GM18868 (cell line): Measurements from ENCODE around the gene PYGM.
A peak's percentile ranks its signal among the peaks of the same experiment; 100 is the strongest.

ENCODE experiments used
- ATAC-seq: cut with Tn5 transposase; IDR thresholded peaks from one replicate; pipeline ENCODE4 v1.9.1; 2021; ENCODE audit warnings: mild to moderate bottlenecking, moderate library complexity; ENCODE audit not compliant: unreplicated experiment

PYGM gene

GRCh38 chr11:64741375-64742086, 18.2 kb downstream of the PYGM start:
- ATAC-seq = no peak

- ATAC-seq = no peak
These were observed 19.9 kb downstream of the PYGM start for GRCh38 chr11:64739871-64740270.

DNA sequence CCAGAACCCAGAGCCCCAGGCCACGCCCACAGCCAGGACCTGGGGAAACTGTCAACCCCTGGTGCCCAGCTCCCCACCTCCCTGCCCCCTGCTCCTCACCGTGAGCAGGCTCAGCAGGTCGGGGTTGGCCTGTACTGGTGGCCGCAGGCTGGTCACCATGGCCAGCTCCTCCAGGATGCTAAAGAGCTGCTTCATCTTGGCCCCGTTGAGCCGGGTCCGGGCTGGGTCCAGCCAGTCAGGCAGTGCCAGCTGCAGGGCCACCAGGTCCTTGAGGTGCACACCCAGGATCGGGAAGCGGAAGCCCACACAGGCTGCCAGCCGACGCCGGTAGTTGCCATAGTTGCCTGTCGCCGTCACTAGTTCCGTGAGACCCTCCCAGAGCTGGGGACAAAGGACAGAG, 23.1 kb downstream of the PYGM start:
- no peak for ATAC-seq

DNA sequence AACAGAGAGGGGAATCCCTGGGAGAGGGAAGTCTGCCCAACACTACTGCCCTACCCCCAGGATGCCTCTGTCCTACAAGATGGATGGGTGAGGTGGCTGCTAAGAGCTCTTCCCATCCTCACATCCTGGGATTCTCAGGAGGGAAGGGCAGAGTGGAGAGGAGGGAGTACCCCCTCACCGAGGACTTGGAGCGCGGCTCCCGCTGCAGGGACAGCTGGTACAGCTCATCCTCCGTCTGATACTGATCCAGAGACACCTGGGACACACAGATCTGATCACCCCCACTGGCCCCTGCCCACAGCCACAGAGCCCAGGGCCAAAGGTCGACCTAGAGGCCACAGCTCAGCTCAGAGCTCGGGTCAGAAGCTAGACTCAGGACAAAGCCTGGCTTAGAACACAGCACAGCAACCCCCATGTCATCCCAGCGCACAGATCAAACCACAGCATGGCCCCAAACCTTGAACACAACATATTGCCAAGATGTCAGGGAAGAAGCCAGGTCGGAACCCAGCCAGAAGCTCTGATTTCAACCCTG, 24.0 kb downstream of the PYGM start:
- ATAC-seq = no peak

- no peak for ATAC-seq
These were observed 24.7 kb downstream of the PYGM start for GRCh38 chr11:64734811-64735724.

- ATAC-seq = no peak
These were observed 28.2 kb downstream of the PYGM start for GRCh38 chr11:64731601-64732000.

- ATAC-seq = no peak
These were observed 29.9 kb downstream of the PYGM start for GRCh38 chr11:64729851-64730382.

DNA sequence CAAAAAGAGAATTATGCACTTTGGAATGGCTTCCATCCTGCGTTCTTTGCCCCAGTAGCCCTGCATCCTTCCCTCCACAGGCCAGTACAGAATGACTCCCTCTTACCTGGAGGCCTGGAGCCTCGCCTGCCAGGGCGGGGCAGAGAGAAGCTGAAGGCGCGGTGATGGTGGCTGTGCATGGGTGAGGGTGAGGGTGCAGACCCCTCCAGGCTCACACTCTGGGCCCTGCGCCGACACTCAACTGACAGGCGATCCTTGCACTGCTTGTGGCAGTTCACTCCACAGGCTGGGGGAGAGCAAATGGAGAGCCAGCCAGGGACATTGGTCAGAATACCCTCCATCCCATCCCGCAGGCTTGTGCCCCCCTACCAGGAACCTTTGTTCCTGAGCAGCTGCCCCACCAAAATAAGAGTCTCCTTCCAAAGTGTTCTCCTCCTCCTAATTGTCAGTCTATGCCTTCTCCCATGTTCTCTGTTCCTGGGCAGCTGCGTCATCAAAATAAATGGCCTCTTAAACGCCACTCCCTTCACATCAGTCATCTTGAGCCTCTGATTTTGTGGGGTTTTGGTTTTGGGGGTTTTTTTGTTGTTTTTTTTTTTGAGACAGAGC, 30.9 kb downstream of the PYGM start:
- no peak for ATAC-seq

GRCh38 chr11:64726867-64727530, 32.8 kb downstream of the PYGM start:
- ATAC-seq = no peak

DNA sequence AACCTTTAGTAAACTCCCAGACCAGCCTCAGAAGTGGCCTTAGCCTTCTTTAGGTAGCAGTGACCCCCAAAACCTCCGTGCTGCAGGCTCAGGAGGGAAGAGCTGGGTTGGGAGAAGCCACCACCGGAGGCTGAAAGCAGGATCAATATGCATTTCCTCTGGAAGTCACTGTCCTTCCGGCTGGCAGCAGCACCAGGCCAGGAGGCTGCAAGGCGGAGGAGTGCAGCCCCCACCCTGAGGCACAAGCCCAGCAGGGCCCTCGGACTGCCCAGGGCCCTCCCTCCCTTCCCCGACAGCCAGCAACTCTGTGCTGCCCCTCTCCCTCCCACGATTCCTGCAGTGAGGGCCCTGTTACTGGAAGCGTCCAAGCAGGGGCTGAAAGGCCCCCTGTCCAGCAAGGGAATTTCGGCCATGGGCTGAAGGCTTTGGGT, 33.5 kb downstream of the PYGM start:
- no peak for ATAC-seq

- no peak for ATAC-seq
These were observed 34.8 kb downstream of the PYGM start for GRCh38 chr11:64724863-64725532.

- peak; percentile 21 for ATAC-seq
These were observed 35.6 kb downstream of the PYGM start for GRCh38 chr11:64723907-64724862.

GRCh38 chr11:64723117-64723906, 36.5 kb downstream of the PYGM start, which contains the start of gene NRXN2:
Gene NRXN2 (minus strand): TSS chr11:64723197. CDS start chr11:64713699, 9,498 bp downstream.
- peak; percentile 83 for ATAC-seq

GRCh38 chr11:64722141-64723065, 37.4 kb downstream of the PYGM start:
- no peak for ATAC-seq

GRCh38 chr11:64721359-64721699, 38.4 kb downstream of the PYGM start:
- ATAC-seq = no peak

DNA sequence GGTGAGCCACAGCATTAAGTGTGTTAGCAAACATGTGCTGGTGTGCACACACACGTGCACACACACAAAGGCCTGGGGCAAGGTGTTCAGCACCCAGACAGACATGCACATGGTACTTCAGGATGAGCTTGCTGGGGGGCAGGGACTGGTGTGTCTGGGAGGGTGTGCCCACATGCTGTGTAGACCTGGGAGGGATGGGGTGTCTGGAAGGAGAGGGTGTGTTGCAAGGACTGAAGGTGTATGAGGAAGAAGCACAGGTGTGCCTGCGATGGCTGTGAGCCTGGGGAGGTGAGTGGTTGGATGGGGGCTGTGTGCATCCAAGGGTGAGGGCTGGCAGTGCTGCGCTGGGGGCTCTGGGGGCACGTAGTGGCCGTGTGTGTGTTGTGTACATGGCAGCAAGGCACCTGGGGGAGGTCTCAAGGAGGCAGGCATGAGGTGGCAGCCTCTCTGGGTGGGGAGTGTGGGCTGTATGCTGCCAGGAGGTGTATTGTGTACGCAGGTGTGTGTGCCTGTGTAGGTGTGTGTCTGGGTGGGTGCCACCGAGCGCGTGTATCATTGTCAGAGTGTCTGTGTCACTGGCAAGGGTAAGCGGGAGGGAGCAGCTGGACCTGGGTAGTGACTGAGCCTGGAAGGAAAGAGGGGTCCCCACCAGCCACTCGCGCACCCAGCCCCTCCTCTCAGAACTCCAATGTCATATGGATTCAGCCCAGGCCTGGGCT, 39.0 kb downstream of the PYGM start:
- ATAC-seq = no peak
